GM12873 (cell line): ENCODE results near the gene PCP4.

Experiments
- CTCF ChIP-seq: IDR thresholded peaks from 2 replicates; pipeline ENCODE4 v1.5.1; 2012; ENCODE audit warnings: low read depth, mild to moderate bottlenecking, moderate library complexity, low read length, control low read depth; ENCODE audit not compliant: insufficient read depth; ENCODE audit errors: missing control alignments

The PCP4 gene

GRCh38 chr21:39866093-39866492 is 1.1 kb upstream of the PCP4 start:
- TF ChIP-seq CTCF = no peak

- TF ChIP-seq CTCF = no peak
Measured at GRCh38 chr21:39869141-39869818, 2.0 kb downstream of the PCP4 start.

GRCh38 chr21:39873687-39874086 is 6.4 kb downstream of the PCP4 start:
- no peak for TF ChIP-seq CTCF

- no peak for TF ChIP-seq CTCF
Measured at GRCh38 chr21:39874206-39874605, 7.0 kb downstream of the PCP4 start.

GRCh38 chr21:39874759-39875158 is 7.5 kb downstream of the PCP4 start:
- TF ChIP-seq CTCF = no peak

GRCh38 chr21:39881661-39882060 is 14.4 kb downstream of the PCP4 start:
- no peak for TF ChIP-seq CTCF

GRCh38 chr21:39882151-39882838 is 15.1 kb downstream of the PCP4 start:
- no peak for TF ChIP-seq CTCF
